ENCODE results near the gene COQ2. TPM values are rescaled to one million over a fixed set of nuclear protein-coding genes. Genes with fewer than 3 reads are reported as not detected.

Gene COQ2
- total RNA-seq, 1 experiment from 2014 or later: 15.3 TPM

DNA sequence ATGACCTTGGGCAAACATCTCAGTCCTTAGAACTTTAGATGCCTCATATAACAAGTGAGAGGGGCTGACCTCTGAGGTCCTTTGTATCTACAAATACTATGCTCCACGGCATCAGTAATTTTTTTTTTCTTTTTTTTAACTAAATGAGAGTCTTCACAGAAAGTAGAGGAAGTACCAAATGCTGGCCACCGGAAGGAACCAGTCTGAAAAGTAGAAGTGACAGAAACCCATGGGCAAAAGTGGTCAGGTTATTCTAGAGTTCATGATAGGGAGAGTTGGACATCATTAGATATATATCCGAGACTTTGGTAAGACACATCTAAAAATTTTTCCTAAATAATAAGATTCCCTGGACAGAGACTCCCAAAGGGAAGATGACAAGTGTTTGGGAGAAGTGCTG lies 53.7 kb downstream of the COQ2 start:
- no peak for DNase-seq (ENCODE audit: low spot score)
- CTCF ChIA-PET: no interaction called here
- no peak overlapping the region for H3K27ac ChIP-seq (ENCODE audit: low read depth, low read length, poor library complexity, severe bottlenecking)
- intact Hi-C loops (cut with micrococcal nuclease; ENCODE audit: unreplicated experiment): no loop called here
- no peaks in the 10 kb centered on the region for H3K9me3 ChIP-seq (ENCODE audit: low read depth, low read length, poor library complexity, severe bottlenecking)
- POLR2A ChIA-PET (ENCODE audit: low non-redundant PET): no interaction called here
- H3K4me3 ChIP-seq (ENCODE audit: low read depth, low read length, poor library complexity, severe bottlenecking): no peak overlapping the region
- H3K4me1 ChIP-seq (ENCODE audit: insufficient read depth, low read length, poor library complexity, severe bottlenecking): no peaks in the 10 kb centered on the region
- H3K27me3 ChIP-seq (replicated peaks; ENCODE audit: insufficient read depth, low read depth, low read length, poor library complexity): no peaks in the 10 kb centered on the region
- TF ChIP-seq EZH2 (IDR thresholded peaks at IDR 0.05; ENCODE audit: borderline replicate concordance, low read depth, low read length, poor library complexity, severe bottlenecking): no peak
- TF ChIP-seq, protein P1, sequence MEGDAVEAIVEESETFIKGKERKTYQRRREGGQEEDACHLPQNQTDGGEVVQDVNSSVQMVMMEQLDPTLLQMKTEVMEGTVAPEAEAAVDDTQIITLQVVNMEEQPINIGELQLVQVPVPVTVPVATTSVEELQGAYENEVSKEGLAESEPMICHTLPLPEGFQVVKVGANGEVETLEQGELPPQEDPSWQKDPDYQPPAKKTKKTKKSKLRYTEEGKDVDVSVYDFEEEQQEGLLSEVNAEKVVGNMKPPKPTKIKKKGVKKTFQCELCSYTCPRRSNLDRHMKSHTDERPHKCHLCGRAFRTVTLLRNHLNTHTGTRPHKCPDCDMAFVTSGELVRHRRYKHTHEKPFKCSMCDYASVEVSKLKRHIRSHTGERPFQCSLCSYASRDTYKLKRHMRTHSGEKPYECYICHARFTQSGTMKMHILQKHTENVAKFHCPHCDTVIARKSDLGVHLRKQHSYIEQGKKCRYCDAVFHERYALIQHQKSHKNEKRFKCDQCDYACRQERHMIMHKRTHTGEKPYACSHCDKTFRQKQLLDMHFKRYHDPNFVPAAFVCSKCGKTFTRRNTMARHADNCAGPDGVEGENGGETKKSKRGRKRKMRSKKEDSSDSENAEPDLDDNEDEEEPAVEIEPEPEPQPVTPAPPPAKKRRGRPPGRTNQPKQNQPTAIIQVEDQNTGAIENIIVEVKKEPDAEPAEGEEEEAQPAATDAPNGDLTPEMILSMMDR (conservative IDR thresholded peaks at IDR 0.05; ENCODE audit: low read depth, low read length): no peak
- H3K36me3 ChIP-seq (ENCODE audit: insufficient read depth, low read length, poor library complexity, severe bottlenecking): no peaks in the 10 kb centered on the region
- BruUV-seq (replicated peaks): no TSS peak

GRCh38 chr4:83229791-83230190 lies 54.8 kb downstream of the COQ2 start:
- ChIA-PET POLR2A (ENCODE audit: low non-redundant PET) (no interaction called here), CTCF (no interaction called here)
- H3K36me3 ChIP-seq (ENCODE audit: insufficient read depth, low read length, poor library complexity, severe bottlenecking): no peaks in the 10 kb centered on the region
- H3K9me3 ChIP-seq (ENCODE audit: low read depth, low read length, poor library complexity, severe bottlenecking): no peaks in the 10 kb centered on the region
- no peaks in the 10 kb centered on the region for H3K27me3 ChIP-seq (replicated peaks; ENCODE audit: insufficient read depth, low read depth, low read length, poor library complexity)
- no peak overlapping the region for H3K27ac ChIP-seq (ENCODE audit: low read depth, low read length, poor library complexity, severe bottlenecking)
- H3K4me3 ChIP-seq (ENCODE audit: low read depth, low read length, poor library complexity, severe bottlenecking): no peak overlapping the region
- no TSS peak for BruUV-seq (replicated peaks)
- intact Hi-C loops (cut with micrococcal nuclease; ENCODE audit: unreplicated experiment): no loop called here
- H3K4me1 ChIP-seq (ENCODE audit: insufficient read depth, low read length, poor library complexity, severe bottlenecking): no peaks in the 10 kb centered on the region
- TF ChIP-seq, protein P1 (conservative IDR thresholded peaks at IDR 0.05; ENCODE audit: low read depth, low read length): no peak
- no peak for TF ChIP-seq EZH2 (IDR thresholded peaks at IDR 0.05; ENCODE audit: borderline replicate concordance, low read depth, low read length, poor library complexity, severe bottlenecking)
- no peak for DNase-seq (ENCODE audit: low spot score)

- POLR2A ChIA-PET (ENCODE audit: low non-redundant PET): no interaction called here
- CTCF ChIA-PET: no interaction called here
- Histone ChIP-seq H3K9me3 (ENCODE audit: low read depth, low read length, poor library complexity, severe bottlenecking) (no peaks in the 10 kb centered on the region), H3K36me3 (ENCODE audit: insufficient read depth, low read length, poor library complexity, severe bottlenecking) (no peaks in the 10 kb centered on the region), H3K4me3 (ENCODE audit: low read depth, low read length, poor library complexity, severe bottlenecking) (no peak overlapping the region), H3K4me1 (ENCODE audit: insufficient read depth, low read length, poor library complexity, severe bottlenecking) (no peaks in the 10 kb centered on the region), H3K27ac (ENCODE audit: low read depth, low read length, poor library complexity, severe bottlenecking) (no peak overlapping the region), H3K27me3 (replicated peaks; ENCODE audit: insufficient read depth, low read depth, low read length, poor library complexity) (no peaks in the 10 kb centered on the region)
- TF ChIP-seq, protein P1 (conservative IDR thresholded peaks at IDR 0.05; ENCODE audit: low read depth, low read length): no peak
- DNase-seq (ENCODE audit: low spot score): no peak
- no TSS peak for BruUV-seq (replicated peaks)
- intact Hi-C loops (cut with micrococcal nuclease; ENCODE audit: unreplicated experiment): no loop called here
These were observed 56.4 kb downstream of the COQ2 start for GRCh38 chr4:83228231-83228630.

Data from A673 (cell line).